LNCaP clone FGC (cell line): ENCODE measurements around the gene ZCWPW1.
"Not testable (repeated sequence)": the region's sequence is repeated elsewhere in the genome, so short reads cannot be mapped to it uniquely, and the experiment has no call there.

Source experiments
- DNase-seq: peaks from one replicate; pipeline ENCODE4 v3.0.0-alpha.2; 2011; ENCODE audit warnings: low read depth
- H3K4me3 ChIP-seq: 2 replicates; pipeline ENCODE4 v1.5.1; 2011; ENCODE audit warnings: mild to moderate bottlenecking, low read depth, low read length, control low read depth
- TF ChIP-seq, protein P1 (sequence below): IDR thresholded peaks from 2 replicates; pipeline ENCODE4 v1.5.1; 2012; ENCODE audit warnings: mild to moderate bottlenecking; ENCODE audit not compliant: control insufficient read depth, insufficient read depth; ENCODE audit errors: extremely low read depth

Gene ZCWPW1

DNA sequence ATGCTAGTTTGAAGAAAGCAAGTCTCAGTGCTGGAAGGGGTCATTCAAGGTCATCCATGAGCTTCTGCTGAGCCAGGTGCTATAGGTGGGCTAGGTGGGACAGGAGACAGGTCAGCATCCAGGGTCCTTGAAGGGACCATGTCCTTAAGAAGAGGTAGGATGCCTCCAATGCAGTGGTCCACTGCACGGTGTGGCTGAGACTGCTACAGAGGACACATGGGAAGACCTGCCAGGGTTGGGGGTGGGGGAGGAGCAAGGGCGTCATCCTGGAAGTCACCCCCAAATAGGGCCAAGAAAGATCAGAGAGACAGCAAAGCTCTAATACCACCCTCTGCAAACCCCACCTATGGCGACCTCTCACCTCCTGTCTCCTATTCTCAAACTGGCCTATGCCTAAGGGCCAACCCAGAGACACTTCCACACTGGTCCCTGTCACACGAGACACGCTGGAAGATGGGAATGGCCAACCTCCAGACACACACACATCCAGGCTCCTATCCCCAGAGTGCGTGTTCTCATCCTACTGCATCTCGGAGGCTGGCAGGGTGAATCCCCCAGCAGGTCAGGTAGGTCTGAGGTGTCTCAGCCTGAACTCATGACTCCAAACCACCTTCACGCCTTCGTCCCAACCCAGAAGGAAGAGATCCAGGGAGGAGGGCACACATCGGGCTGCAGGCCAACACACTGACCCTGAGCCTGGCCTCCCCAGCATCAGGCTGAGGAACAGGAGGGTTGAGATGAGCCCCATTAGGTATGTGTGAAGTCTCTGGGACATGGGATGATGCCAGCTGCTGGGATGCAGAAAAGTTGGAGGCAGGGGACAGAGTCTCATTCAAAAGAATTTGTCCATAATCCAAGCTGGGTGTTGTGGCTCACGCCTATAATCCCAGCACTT lies 13.4 kb upstream of the ZCWPW1 start:
- DNase-seq, result no peak
- TF ChIP-seq, protein P1, sequence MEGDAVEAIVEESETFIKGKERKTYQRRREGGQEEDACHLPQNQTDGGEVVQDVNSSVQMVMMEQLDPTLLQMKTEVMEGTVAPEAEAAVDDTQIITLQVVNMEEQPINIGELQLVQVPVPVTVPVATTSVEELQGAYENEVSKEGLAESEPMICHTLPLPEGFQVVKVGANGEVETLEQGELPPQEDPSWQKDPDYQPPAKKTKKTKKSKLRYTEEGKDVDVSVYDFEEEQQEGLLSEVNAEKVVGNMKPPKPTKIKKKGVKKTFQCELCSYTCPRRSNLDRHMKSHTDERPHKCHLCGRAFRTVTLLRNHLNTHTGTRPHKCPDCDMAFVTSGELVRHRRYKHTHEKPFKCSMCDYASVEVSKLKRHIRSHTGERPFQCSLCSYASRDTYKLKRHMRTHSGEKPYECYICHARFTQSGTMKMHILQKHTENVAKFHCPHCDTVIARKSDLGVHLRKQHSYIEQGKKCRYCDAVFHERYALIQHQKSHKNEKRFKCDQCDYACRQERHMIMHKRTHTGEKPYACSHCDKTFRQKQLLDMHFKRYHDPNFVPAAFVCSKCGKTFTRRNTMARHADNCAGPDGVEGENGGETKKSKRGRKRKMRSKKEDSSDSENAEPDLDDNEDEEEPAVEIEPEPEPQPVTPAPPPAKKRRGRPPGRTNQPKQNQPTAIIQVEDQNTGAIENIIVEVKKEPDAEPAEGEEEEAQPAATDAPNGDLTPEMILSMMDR, result no peak
- no peak overlapping the region for H3K4me3 ChIP-seq

DNA sequence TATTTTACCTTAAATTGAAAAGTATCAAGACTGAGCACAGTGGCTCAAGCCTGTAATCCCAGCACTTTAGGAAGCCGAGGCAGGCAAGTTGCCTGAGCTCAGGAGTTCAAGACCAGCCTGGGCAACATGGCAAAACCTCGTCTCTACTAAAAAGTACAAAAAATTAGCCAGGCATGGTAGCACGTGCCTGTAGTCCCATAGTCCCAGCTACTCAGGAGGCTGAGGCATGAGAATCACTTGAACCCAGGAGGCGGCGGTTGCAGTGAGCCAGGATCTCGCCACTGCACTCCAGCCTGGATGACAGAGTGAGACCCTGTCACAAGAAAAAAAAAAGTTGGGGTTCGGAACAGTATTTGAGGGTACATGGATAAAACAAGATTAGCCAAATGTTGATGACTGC lies 10.7 kb upstream of the ZCWPW1 start:
- not testable (repeated sequence) for H3K4me3 ChIP-seq, DNase-seq

DNA sequence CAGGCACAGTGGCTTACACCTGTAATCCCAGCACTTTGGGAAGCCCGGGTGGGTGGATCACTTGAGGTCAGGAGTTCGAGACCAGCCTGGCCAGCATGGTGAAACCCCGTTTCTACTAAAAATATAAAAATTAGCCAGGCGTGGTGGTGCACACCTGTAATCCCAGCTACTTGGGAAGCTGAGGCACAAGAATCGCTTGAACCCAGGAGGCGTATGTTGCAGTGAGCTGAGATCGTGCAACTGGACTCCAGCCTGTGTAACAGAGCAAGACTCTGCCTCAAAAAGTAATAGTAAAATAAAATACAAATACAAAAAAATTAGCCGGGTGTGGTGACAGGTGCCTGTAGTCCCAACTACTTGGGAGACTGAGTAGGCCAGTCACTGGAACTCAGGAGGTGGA lies 10.2 kb upstream of the ZCWPW1 start:
- H3K4me3 ChIP-seq, DNase-seq: not testable (repeated sequence)

DNA sequence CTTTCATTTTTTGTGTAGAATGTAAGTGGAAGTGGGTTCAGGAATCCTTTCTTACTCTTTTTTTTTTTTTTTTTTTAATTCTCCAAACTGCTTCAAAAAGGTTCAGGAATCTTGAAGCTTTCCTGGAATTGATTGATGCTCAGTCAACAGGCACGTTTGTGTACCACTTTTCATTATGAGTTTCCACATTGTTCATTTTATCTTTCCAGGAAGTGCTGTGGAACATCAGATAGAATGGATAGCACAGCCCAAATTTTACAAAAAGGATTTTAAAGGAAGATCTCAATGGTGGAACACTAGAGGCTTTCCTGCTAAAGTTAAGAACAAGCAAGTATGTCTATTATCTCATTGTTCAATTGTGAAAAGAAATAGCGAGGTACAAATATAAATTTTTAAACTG lies 9.7 kb upstream of the ZCWPW1 start:
- DNase-seq, result no peak
- TF ChIP-seq, protein P1, result no peak
- H3K4me3 ChIP-seq, result no peak overlapping the region

DNA sequence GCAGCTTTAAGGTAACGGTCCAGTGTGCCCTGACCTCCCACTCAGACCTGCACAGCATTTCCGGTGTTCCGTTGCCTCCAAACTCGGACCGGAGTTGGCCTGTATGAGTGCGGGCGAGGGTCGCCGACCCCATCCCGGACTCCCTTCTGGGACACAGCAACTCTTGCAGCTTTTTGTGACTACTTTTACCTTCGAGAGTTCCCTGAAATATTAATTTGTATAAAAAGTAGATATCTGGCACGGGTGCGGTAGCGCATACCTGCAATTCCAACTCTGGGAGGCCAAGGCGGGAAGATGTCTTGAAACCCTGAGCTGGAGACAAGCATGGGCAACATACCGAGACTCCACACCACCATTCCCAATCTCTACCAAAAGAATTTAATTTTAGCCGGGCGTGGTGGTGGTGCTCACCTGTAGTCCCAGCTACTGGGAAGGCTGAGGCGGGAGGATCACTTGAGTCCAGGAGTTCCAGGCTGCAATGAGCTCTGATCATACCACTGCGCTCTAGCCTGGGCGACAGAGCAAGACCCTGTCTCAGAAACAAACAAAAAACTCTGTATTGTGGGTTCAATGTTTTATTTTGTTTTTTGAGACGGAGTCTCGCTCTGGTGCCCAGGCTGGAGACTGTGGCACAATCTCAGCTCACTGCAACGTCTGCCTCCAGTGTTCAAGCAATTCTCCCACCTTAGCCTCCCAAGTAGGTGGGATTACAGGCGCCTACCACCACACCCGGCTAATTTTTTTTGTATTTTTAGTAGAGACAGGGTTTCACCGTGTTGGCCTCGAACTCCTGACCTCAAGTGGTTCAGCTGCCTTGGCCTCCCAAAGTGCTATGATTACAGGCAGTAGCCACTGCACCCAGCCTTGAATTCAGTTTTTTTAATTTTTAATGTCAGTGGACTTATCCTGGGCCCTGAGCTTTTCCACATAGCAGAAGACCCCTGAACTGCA lies 8.9 kb upstream of the ZCWPW1 start:
- TF ChIP-seq, protein P1, result no peak
- H3K4me3 ChIP-seq, result peak overlapping the region; percentile 67
- DNase-seq, result no peak

DNA sequence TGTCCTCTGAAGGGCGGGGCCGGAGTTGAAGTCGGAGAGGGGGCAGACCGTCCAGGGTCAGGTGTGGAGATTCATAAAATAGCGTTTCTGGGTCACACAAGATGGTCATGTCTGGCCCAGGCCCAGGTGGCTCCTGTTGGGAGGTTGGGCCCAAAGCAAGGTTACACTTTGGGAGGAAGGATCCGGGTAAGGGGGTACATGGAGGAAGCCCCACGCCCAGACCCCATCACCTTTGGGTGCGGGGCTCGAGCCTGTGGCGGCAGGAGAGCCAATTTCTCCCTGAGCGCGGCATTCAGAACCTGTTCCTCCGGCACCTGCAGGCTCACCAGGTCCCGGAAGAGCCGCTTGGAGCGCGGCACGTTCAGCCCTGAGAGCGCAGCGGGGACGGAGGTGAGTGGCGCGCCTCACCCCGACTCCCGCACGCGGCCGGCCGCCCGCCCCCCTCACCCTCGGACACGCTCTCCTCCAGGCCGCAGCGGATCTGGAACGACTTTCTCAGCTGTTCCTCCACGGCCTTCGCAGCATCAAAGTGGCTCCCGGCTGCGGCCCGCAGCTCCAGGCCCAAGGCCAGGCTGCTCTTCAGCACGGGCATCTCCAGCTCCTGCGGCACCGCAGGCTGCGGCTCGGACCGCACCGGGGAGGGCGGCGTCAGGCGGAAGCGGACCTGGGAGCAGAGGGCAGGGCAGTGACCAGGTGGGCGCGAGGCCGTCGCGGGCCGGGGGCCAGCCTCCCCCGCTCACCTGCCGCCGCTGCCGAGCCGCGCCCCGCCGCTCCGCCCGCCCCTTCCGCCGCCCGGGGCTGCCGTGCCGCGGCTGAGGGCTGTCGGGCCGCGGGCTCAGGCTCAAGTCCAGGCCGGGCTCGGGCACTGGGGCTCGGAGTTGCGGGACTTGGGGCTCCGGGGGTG lies 7.2 kb upstream of the ZCWPW1 start:
- TF ChIP-seq, protein P1, result no peak
- peak; percentile 18 for DNase-seq
- H3K4me3 ChIP-seq, result peak overlapping the region; percentile 67

DNA sequence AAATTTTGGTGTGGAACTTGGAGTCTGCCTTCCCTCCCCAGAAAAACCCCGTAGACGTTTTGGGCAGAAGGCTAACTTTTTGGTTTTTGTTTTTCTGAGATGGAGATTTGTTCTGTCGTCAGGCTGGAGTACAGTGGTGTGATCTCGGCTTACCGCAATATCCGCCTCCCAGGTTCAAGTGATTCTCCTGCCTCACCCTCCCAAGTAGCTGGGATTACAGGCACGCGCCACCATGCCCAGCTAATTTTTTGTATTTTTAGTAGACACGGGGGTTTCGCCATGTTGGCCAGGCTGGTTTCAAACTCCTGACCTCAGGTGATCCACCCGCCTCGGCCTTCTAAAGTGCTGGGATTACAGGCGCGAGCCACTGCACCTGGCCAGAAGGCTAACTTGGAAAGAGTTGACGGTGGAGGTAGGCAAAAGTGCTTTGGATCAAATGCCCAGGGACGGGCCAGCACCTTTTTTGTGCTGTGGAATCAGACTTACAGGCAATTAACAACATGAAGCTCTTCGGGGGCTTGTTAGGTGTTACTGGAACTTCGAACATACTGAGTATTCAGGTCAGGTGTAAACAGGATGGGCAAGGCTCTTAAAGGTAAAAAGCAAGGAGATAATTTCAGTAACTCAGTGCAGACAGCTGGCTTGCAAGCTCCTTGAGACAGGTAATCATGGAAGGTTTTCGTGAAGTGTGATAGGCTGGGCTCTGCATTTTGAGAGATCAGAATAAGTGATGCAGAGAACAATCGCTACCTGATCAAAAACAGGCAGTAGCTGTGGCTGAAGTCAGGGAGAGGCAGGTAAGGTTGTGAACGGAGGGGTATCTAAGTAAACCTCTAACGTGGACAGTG lies 6.0 kb upstream of the ZCWPW1 start:
- H3K4me3 ChIP-seq, result peak overlapping the region; percentile 67
- TF ChIP-seq, protein P1, result no peak
- DNase-seq, result no peak
